Stimulated activated CD4-positive, alpha-beta T cell treated with anti-CD3 and anti-CD28 coated beads, Interleukin-2, amount 100 ng/mL, for 4 hours (primary cell): ENCODE results near the gene TLX1.

Experiments
- DNase-seq: peaks from one replicate; pipeline ENCODE4 v3.0.0-alpha.2; 2020; ENCODE audit warnings: low read depth

TLX1 gene

GRCh38 chr10:101112799-101113594 lies 18.1 kb upstream of the TLX1 start:
- DNase-seq = no peak

DNA sequence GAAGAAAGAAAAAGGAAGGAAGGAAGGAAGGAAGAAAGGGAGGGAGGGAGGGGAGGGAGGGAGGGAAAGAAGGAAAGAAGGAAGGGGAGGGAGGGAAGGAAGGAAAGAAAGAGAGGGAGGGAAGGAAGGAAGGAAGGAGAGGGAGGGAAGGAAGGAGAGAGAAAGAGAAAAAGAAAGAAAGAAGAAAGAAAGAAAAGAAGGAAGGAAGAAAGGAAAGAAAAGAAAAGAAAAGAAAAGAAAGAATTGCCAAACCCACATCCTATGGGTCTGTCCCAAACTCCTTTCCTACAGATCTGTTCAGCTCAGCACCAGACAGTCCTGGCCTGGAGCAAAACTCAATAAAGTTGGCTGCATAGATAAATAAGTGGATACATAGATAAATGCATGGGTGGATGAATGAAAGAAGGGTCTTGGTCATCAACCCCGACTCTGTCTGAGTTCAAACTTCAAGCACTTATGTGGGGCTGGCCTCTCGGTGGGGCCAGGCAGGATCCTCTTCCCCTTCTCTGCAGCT lies 17.2 kb upstream of the TLX1 start:
- no peak for DNase-seq

- no peak for DNase-seq
Observed at GRCh38 chr10:101114646-101115045, 16.5 kb upstream of the TLX1 start.

DNA sequence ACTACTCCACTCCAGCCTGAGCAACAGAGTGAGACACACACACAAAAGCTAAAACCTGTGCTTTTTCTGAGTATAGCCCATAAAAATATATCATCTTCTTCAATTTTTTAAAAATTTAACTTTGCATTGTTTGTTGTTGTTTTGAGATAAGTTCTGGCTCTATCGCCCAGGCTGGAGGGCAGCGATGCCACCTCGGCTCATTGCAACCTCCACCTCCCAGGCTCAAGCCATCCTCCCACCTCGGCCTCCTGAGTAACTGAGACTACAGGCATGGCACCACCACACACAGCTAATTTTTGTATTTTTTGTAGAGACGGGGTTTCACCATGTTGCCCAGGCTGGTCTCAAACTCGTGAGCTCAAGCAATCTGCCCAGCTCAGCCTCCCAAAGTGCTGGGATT lies 14.3 kb upstream of the TLX1 start:
- DNase-seq = no peak

GRCh38 chr10:101118031-101118430 lies 13.1 kb upstream of the TLX1 start:
- no peak for DNase-seq

DNA sequence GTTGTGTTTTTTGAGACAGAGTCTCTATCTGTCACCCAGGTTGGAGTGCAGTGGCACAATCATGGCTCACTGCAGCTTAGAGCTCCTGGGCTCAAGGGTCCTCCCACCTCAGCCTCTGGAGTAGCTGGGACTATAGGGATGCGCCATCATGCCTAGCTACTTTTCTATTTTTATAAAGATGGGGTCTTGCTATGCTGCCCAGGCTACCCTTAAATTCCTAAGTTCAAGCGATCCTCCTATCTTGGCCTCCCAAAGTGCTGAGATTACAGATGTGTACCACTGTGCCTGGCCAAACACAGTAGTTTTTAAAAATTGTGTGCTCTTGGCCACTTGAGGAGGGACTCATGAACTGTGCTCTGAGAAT lies 10.6 kb upstream of the TLX1 start:
- DNase-seq = no peak

- peak; percentile 33 for DNase-seq
Observed at GRCh38 chr10:101120884-101121653, 10.0 kb upstream of the TLX1 start.

DNA sequence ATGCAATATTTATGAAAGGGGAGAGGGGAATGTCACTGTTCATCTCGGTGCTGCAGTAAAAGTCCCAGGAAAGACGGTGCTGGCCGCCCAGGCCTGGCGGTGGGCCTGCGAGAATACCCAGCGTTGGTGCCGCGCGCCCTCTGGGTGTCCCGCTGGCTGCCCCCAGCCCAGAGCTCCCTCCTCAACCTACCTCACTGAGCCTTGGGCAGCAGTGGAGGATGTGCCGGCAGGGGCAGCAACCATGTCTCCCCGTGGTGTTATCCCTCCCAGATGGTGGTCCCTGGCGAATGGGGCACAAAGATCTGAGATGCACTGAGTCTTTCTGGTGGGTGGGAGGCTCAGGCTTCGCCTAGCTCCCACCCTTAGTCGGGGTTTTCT lies 9.5 kb upstream of the TLX1 start:
- no peak for DNase-seq

DNA sequence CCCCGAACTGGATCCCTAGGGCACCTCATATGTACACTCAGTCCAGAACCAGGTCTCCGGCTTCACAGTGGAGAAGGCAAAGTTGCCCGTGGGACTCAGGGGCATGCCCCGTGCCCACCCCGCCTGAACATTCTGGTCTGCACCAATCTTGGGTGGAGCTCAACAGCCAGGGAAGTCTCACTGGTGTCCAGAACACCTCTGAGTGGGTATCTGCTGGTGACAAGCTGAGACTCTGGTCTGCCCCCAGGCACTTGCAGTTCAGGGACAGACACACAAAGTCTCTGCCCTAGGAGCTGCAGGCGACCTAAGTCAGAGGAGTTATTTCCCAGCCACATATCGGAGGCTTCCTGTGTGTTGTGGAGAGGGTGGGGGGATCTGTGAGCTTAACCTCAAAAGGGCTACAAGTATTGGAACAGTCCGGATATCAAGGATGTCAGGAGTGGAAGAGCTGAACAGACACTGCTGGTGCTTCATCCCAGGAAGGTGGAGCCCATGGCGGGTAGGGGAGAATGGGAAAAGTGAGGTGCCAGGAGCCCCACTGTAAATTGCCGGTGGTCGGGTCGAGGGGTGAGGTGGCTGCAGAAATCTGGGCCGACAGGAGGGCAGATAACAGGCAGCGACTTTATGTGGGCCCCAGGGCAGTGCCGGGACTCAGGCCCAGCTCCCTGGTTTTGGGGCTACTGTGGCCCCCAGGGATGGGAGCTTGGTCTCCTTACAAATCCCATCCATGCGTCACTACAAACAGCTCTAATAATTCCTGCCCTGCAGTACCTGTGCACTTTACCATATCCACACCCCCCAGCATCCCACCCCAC lies 8.6 kb upstream of the TLX1 start:
- no peak for DNase-seq

- DNase-seq = no peak
Observed at GRCh38 chr10:101123085-101123814, 7.8 kb upstream of the TLX1 start.

GRCh38 chr10:101123815-101124617 lies 7.1 kb upstream of the TLX1 start:
- DNase-seq = no peak

- DNase-seq = no peak
Observed at GRCh38 chr10:101124933-101125332, 6.2 kb upstream of the TLX1 start.

- no peak for DNase-seq
Observed at GRCh38 chr10:101126684-101127628, 4.1 kb upstream of the TLX1 start.

DNA sequence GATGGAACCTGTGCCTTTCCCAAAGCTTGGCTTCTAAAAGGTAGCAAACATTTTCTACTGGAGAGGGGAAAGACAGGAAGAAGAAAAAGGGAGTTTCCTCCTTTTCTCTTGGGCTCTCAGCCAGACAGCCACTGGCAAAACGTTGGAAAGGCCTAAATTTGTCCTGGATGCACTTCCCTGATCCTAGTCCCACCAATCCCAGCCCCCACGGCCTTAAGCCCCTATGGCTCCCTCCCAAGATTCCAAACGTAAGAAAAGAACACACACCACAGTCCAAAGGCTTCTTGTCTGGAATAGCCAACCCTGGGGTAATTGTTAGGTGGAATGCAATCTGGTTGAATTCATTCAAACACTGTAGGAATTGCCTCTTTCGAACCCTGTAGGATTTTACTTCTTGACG lies 959 bp upstream of the TLX1 start:
- DNase-seq = no peak

DNA sequence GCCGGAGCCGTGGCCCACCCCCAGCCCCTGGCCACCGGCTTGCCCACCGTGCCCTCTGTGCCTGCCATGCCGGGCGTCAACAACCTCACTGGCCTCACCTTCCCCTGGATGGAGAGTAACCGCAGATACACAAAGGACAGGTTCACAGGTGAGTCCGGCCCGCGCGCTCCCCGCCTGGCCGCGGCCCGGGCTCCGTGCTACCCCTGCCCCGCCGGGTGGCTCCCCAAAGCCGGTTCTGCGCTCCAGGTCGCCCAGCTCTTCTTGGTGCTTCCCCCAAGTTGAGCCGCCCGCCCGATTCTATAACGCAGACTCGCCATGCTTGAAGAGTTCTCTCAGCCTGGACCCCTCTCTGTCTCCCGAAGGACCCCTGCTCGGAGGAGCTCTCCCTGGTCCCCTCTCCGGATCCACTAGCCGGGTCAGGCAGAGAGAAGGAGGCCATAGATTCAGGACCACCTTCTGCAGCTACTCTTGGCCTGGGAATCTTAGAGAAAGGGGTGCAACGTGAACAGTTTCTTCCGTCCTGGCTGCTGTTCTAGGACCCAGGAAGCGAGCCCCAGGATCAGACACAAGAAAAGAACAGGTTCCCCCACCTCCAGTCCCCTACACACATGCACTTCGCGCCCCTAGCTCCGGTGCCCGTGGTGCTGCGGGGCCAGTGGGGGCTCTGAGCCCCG lies 999 bp downstream of the TLX1 start:
- DNase-seq = no peak

- DNase-seq = no peak
Observed at GRCh38 chr10:101132636-101133473, 1.8 kb downstream of the TLX1 start.

DNA sequence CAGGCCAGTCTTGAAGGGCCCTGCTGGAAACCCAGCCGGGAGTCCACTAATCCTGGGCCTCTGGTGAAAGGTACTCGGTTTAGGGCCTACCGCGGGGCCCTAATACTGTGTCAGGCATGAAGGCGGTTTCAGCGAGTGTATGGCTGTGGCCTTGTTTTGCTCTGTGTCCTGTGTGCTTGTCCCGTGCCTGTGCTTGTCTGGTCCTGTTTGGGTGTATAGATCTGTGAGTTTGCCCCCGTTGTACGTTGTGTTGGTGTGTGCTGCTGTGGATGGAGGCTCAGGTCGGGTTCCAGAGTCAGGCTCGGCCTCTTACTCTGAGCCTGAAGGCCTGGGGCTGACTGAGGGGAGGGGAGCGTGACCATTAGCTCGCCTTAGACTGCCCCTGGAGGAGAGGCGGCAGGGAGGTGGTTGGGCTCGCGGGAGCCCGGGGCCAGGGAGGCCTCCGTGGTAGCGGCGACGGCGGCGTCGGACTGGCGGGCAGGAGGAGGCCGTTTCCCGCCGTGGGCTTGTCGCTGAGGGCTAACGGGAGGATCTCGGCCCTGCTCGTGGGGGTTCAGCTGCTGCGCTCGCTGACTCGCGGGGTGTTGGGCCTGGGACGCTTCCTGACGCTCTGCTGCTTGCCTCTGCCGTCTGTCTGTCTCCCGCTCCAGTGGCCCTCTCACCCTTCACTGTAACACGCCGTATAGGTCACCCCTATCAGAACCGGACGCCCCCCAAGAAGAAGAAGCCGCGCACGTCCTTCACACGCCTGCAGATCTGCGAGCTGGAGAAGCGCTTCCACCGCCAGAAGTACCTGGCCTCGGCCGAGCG lies 2.6 kb downstream of the TLX1 start:
- no peak for DNase-seq
